ENCODE measurements around the gene STRIT1. TPM values are rescaled to one million over a fixed set of nuclear protein-coding genes. Genes with fewer than 3 reads are reported as not detected.

The STRIT1 gene
- total RNA-seq, 1 donor from 2014 or later, result not detected

DNA sequence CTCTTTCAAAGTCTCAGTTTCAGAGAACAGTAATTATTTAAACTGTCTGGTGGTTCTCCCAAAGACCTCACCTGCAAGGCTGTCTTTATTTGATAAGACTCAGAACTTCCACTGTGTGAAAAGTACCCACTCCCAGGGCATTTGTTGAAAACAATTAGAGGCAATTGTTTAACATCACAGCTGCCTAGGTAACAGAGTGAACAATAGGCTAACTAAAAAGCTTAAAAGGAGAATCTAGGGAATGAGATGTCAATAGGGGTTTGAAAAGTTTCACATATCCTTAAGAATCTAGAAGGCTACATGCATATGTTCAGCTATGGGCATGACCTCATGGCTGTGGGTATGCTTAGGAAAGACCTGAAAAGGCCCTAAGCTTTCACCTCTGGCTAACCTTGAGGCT lies 2.9 kb upstream of the STRIT1 start:
- Mint-ChIP-seq H3K9me3 (peaks cover 9% of the 10 kb centered on the region), H3K4me1 (ENCODE audit: unreplicated experiment) (no peaks in the 10 kb centered on the region)

DNA sequence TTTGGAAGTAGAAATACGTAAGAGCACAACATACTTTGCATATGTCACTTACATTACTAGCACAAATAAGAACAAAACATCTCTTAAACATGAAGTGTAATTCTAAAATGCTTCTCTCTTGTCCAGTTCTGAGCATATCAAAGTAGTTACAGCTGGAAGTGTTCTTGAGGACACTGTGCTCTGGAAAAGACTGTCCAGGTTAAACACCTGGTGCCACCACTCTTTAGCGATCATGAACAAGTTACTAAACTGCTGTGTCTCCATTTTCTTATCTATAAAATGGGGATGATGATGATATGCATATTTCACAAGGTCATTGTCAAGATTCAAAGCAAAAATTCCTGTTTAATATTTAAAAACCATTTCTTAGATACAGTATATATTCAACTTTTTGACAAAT lies 790 bp downstream of the STRIT1 start:
- H3K36me3 Mint-ChIP-seq, result no peaks in the 10 kb centered on the region
- H3K4me1 Mint-ChIP-seq (ENCODE audit: unreplicated experiment), result no peaks in the 10 kb centered on the region
- H3K27me3 Mint-ChIP-seq, result no peaks in the 10 kb centered on the region
- H3K9me3 Mint-ChIP-seq, result peaks cover 13% of the 10 kb centered on the region
- no peak overlapping the region for H3K27ac Mint-ChIP-seq
- DNase-seq (ENCODE audit: extremely low spot score, unreplicated experiment), result no peak
- TF ChIP-seq, protein P1, sequence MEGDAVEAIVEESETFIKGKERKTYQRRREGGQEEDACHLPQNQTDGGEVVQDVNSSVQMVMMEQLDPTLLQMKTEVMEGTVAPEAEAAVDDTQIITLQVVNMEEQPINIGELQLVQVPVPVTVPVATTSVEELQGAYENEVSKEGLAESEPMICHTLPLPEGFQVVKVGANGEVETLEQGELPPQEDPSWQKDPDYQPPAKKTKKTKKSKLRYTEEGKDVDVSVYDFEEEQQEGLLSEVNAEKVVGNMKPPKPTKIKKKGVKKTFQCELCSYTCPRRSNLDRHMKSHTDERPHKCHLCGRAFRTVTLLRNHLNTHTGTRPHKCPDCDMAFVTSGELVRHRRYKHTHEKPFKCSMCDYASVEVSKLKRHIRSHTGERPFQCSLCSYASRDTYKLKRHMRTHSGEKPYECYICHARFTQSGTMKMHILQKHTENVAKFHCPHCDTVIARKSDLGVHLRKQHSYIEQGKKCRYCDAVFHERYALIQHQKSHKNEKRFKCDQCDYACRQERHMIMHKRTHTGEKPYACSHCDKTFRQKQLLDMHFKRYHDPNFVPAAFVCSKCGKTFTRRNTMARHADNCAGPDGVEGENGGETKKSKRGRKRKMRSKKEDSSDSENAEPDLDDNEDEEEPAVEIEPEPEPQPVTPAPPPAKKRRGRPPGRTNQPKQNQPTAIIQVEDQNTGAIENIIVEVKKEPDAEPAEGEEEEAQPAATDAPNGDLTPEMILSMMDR (conservative IDR thresholded peaks at IDR 0.05), result no peak
- no peak overlapping the region for H3K4me3 Mint-ChIP-seq

More for the DNA sequence above, 2.9 kb upstream of the STRIT1 start:
- TF ChIP-seq, protein P1 (conservative IDR thresholded peaks at IDR 0.05), result no peak
- H3K36me3 Mint-ChIP-seq, result no peaks in the 10 kb centered on the region
- no peak overlapping the region for H3K27ac Mint-ChIP-seq
- H3K4me3 Mint-ChIP-seq, result no peak overlapping the region
- no peak for DNase-seq (ENCODE audit: extremely low spot score, unreplicated experiment)
- H3K27me3 Mint-ChIP-seq, result no peaks in the 10 kb centered on the region

DNA sequence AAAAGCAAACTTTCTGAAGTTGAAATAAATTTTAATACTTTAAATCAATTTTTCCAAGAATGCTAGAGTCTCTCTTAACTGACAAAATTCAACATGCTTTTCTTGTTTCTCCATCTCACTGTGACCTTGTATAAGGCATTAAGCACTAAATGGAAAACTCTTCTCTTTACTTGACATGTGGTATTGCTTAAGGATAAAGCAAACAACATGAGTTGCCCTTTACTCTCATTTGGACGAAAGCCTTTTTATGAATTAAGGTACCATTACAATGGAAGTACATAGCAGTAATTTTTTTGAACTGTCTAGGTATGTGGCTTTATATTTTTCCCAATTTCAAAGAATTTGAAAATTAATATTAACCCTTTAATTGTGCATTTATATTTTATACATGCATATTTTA lies 1.4 kb downstream of the STRIT1 start:
- no peak for DNase-seq (ENCODE audit: extremely low spot score, unreplicated experiment)
- Mint-ChIP-seq H3K4me1 (ENCODE audit: unreplicated experiment) (no peaks in the 10 kb centered on the region), H3K27me3 (no peaks in the 10 kb centered on the region), H3K9me3 (peaks cover 9% of the 10 kb centered on the region), H3K36me3 (no peaks in the 10 kb centered on the region), H3K27ac (no peak overlapping the region), H3K4me3 (no peak overlapping the region)
- TF ChIP-seq, protein P1 (conservative IDR thresholded peaks at IDR 0.05), result no peak

DNA sequence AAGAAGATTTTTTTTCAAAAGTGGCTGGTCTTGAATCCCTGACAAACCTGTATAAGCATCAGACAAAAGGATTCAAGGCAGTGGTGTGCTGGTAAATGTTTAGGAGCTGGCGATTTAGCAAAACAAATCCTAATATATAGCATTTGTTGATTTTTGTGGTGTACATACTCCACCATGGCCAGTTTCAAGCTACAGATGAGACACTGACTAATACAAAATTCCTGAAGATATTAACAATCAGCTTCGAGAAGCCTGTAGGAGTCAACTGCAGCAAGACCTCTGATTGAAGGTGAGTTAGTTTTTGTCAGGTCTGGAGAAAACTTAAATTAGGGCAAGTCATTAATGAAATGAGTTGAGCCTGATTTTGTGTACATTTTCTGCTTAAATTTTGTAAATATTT lies 6.7 kb downstream of the STRIT1 start:
- H3K27me3 Mint-ChIP-seq, result no peaks in the 10 kb centered on the region
- no peaks in the 10 kb centered on the region for H3K36me3 Mint-ChIP-seq
- H3K4me1 Mint-ChIP-seq (ENCODE audit: unreplicated experiment), result peaks cover 7% of the 10 kb centered on the region
- no peak overlapping the region for H3K4me3 Mint-ChIP-seq
- no peak overlapping the region for H3K27ac Mint-ChIP-seq
- no peak for DNase-seq (ENCODE audit: extremely low spot score, unreplicated experiment)
- peaks cover 4% of the 10 kb centered on the region for H3K9me3 Mint-ChIP-seq
- TF ChIP-seq, protein P1 (conservative IDR thresholded peaks at IDR 0.05), result no peak

DNA sequence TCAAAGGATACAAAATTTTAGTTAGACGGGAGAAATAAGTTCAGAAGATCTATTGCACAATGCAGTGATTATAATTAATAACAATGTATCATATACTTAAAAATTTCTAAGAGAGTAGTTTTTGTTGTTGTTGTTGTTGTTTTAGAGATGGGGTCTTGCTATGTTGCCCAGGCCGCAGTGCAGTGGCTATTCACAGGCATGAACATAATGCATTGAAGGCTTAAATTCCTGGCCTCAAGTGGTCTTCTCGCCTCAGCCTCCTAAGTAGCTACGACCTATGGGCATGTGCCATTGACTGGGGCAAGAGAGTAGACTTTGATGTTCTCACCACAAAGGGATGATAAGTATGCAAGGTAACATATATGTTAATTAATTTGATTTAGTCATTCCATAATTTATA lies 7.5 kb downstream of the STRIT1 start:
- peaks cover 7% of the 10 kb centered on the region for H3K4me1 Mint-ChIP-seq (ENCODE audit: unreplicated experiment)
- DNase-seq (ENCODE audit: extremely low spot score, unreplicated experiment), result no peak
- H3K9me3 Mint-ChIP-seq, result peaks cover 4% of the 10 kb centered on the region
- H3K36me3 Mint-ChIP-seq, result no peaks in the 10 kb centered on the region
- no peak overlapping the region for H3K27ac Mint-ChIP-seq
- H3K27me3 Mint-ChIP-seq, result no peaks in the 10 kb centered on the region
- H3K4me3 Mint-ChIP-seq, result no peak overlapping the region
- TF ChIP-seq, protein P1 (conservative IDR thresholded peaks at IDR 0.05), result no peak

All from type B pancreatic cell (in vitro differentiated cells).